GM06990 (cell line): Measurements from ENCODE around the gene RPL13A.

Experiments
- DNase-seq: peaks from one replicate; pipeline ENCODE4 v3.0.0-alpha.2; 2011; ENCODE audit not compliant: insufficient read length; ENCODE audit errors: extremely low read depth
- H3K27me3 ChIP-seq: replicated peaks from 2 replicates; pipeline ENCODE4 v1.6.0; 2011; ENCODE audit warnings: low read length; ENCODE audit not compliant: control insufficient read depth, insufficient read depth
- H3K36me3 ChIP-seq: 2 replicates; pipeline ENCODE4 v1.5.1; 2011; ENCODE audit warnings: low read length; ENCODE audit not compliant: control insufficient read depth, insufficient read depth
- H3K4me3 ChIP-seq: replicated peaks from 2 replicates; pipeline ENCODE4 v1.5.1; 2011; ENCODE audit warnings: low read depth, mild to moderate bottlenecking, control low read depth, low read length
- TF ChIP-seq, protein P1 (sequence below): IDR thresholded peaks from 2 replicates; pipeline ENCODE4 v1.5.1; 2011; ENCODE audit warnings: low read length, control low read depth, mild to moderate bottlenecking, inconsistent platforms; ENCODE audit not compliant: insufficient read depth, poor library complexity, severe bottlenecking

Gene RPL13A

DNA sequence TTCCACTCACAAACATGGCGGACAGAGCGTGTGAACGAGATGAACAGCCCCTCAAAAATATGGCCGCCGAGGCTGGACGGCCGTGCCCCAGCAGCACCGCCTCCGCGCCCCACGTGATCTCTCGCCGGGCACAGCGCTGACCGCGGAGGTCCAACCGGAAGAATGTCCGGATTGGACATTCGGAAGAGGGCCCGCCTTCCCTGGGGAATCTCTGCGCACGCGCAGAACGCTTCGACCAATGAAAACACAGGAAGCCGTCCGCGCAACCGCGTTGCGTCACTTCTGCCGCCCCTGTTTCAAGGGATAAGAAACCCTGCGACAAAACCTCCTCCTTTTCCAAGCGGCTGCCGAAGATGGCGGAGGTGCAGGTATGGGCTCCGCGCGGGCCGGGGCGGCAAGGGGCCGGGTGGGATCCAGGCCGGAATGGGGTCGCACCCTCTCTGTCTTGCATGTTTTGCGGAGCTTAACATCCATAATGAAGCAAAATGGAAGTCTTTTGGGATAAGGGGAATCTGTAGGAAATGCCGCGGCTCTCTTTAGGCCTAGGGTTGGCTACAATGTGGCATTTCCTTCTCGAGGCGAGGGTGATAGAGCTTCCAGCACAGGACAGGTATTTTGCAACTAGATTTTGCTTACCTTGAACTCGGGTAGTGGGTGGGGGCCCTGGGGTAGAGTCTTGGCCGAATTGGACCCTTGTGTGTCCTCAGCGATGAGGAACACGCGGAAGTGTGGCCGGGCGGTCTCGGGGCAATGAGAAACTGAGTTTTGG is at the start of gene RPL13A:
TSS of gene RPL13A (plus strand) at position 332 of the 769 bp plus-strand sequence. CDS start at position 354, 22 bp downstream.
- peak within 1 kb of the TSS; percentile 99 for H3K4me3 ChIP-seq
- H3K27me3 ChIP-seq, result no peaks in the 10 kb centered on the region
- DNase-seq, result peak; percentile 99
- peaks cover 33% of the 10 kb centered on the region for H3K36me3 ChIP-seq
- TF ChIP-seq, protein P1, sequence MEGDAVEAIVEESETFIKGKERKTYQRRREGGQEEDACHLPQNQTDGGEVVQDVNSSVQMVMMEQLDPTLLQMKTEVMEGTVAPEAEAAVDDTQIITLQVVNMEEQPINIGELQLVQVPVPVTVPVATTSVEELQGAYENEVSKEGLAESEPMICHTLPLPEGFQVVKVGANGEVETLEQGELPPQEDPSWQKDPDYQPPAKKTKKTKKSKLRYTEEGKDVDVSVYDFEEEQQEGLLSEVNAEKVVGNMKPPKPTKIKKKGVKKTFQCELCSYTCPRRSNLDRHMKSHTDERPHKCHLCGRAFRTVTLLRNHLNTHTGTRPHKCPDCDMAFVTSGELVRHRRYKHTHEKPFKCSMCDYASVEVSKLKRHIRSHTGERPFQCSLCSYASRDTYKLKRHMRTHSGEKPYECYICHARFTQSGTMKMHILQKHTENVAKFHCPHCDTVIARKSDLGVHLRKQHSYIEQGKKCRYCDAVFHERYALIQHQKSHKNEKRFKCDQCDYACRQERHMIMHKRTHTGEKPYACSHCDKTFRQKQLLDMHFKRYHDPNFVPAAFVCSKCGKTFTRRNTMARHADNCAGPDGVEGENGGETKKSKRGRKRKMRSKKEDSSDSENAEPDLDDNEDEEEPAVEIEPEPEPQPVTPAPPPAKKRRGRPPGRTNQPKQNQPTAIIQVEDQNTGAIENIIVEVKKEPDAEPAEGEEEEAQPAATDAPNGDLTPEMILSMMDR, result no peak

DNA sequence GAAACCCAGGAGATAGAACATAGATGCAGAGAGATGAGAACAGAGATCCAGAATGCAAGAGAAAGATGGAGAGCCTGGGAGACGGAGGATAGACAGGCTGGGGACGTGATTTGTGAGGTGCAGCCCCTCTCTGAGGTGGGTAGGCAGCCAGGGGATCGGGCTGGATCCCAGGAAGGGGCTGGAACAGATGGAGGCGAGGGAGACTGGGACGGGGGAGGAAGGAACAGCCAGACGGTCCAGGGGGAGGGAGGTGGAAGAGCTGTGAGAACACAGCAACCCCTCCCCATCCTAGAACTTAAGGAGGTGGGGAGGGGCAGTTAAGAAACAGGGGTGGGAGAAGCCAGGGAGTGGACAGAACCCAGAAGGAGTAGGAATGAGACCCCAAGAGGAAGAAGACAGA is 49.1 kb upstream of the RPL13A start:
- H3K36me3 ChIP-seq, result no peaks in the 10 kb centered on the region
- peaks cover 3% of the 10 kb centered on the region; the same call in 1 of the 2 replicates for H3K27me3 ChIP-seq
- no peak overlapping the region for H3K4me3 ChIP-seq
- TF ChIP-seq, protein P1, result no peak
- DNase-seq, result no peak

DNA sequence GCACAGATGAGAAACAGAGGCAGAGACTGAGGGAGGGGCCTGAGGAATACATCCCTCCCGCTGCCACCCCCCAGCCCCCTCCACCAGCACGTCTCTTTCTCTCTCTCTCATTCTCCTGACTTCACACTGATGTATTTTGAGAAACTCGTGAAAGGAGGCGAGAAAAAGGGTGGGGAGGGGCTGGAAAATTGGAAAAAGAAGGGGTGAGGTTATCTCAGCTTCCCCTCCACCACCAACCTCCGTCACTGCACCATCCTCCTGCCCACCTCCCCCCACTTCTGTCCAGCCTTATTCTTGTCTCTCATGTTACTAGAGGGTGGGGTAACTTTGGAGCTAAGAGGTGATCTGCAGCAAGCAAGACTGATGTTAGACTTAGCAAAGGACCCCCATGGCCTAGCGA is 47.6 kb upstream of the RPL13A start:
- DNase-seq, result no peak
- H3K4me3 ChIP-seq, result no peak overlapping the region
- peaks cover 3% of the 10 kb centered on the region; the same call in 1 of the 2 replicates for H3K27me3 ChIP-seq
- TF ChIP-seq, protein P1, result no peak
- H3K36me3 ChIP-seq, result no peaks in the 10 kb centered on the region

DNA sequence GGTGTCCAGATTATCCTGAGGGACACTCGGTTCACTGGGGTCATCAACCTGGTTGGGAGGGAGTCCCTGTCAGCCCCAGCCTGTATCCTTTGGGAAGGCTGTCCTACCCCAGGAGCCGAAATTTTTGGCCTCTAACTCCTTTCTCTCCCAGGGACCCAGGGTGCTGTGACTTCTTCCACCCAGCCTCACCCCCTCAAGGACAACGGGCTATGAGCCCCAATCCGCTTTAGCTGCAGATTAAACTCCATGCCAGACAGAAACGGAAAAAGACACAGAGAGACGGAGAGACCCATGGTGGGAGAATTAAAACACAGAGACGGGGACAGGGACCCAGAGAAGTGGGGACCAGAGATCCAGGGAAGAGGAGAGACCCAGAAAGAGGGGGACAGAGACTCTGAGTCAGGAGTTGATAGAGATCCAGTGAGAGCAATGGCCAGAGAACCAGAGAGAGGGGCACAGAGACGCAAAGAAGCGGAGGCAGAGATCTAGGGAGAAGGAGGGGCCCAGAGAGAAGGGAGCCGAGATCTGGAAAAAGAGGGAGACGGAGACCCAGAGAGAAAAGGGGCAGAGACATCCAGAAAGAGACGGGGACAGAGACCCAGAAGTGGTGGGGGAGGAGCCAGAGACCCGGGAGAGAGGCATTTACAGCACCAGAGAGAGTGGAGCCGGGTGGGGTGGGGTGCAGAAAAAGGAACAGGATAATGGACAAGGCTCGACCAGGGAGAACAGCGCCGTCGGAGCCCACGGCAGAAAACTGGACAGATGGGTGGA is 46.8 kb upstream of the RPL13A start:
- Histone ChIP-seq H3K27me3 (peaks cover 2% of the 10 kb centered on the region; the same call in 1 of the 2 replicates), H3K36me3 (no peaks in the 10 kb centered on the region), H3K4me3 (no peak overlapping the region)
- TF ChIP-seq, protein P1, result no peak
- DNase-seq, result no peak

DNA sequence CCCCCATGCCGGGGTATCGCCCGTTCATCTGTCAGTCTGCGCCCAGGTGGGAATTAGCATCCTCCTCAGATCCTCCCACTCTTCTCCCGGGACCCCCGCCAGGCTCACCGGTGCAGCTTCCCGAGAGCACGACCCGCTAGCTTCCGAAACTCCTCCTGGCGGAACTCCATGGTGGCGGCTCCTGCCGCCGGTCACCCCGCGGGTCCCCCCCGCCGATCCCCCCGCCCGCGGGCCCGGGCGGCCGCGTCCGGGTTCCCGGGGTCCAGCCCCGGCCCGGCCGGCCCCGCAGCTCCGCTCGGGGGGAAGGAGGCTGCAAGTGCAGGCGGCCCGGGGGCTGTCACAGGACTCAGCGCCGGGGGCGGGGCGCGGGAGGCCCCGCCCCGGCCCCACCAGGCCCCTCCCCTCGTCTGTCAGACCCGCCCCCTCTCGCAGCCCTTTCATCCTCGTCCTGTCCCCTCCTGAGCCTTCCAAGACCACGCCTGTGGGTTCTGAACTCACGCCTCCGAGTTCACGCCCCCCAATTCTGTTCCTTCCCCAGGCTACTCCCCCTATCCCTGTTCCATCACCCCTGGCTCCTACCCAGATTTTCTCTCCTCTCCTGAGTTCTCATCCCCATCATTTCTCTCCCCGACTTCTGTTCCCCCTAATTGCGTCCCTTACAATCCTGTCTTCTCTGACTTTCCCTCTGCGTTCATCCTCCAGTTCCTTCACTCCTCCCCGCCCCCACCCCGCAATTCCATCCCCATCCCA is 46.0 kb upstream of the RPL13A start, which contains the start of gene SLC17A7:
TSS of gene SLC17A7 (minus strand) at position 318 of the 750 bp plus-strand sequence. CDS start at position 170, 148 bp downstream.
- TF ChIP-seq, protein P1, result no peak
- peaks cover 2% of the 10 kb centered on the region; the same call in 1 of the 2 replicates for H3K27me3 ChIP-seq
- no peak within 1 kb of the TSS for H3K4me3 ChIP-seq
- no peaks in the 10 kb centered on the region; the same call in 1 of the 2 replicates for H3K36me3 ChIP-seq
- DNase-seq, result peak; percentile 73
